ENCODE results near the gene ESPL1.

DNA sequence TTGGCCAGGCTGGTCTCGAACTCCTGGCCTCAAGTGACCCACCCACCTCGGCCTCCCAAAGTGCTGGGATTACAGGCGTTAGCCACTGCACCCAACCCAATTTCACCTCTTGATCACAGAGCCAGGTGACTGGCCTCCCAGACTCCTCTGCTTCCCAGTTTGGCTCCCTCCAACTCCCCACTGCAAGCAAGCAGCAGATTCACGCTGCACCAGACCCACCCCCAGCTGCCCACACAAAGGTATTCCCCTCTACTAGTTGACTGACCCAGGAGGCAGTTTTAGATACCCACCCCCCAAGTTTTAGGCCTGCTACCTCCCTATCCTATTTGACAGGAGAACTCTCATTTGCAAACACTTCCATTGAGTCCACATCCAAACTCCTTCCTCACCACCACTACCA, 41.3 kb upstream of the ESPL1 start:
- TF ChIP-seq, protein P1, sequence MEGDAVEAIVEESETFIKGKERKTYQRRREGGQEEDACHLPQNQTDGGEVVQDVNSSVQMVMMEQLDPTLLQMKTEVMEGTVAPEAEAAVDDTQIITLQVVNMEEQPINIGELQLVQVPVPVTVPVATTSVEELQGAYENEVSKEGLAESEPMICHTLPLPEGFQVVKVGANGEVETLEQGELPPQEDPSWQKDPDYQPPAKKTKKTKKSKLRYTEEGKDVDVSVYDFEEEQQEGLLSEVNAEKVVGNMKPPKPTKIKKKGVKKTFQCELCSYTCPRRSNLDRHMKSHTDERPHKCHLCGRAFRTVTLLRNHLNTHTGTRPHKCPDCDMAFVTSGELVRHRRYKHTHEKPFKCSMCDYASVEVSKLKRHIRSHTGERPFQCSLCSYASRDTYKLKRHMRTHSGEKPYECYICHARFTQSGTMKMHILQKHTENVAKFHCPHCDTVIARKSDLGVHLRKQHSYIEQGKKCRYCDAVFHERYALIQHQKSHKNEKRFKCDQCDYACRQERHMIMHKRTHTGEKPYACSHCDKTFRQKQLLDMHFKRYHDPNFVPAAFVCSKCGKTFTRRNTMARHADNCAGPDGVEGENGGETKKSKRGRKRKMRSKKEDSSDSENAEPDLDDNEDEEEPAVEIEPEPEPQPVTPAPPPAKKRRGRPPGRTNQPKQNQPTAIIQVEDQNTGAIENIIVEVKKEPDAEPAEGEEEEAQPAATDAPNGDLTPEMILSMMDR (conservative IDR thresholded peaks at IDR 0.05; ENCODE audit: low read length), result no peak
- no peak for TF ChIP-seq EZH2phosphoT487 (IDR thresholded peaks at IDR 0.05; ENCODE audit: borderline replicate concordance, low read depth, low read length)

Measured in OCI-LY7 (cell line).